IMR-90 (cell line): ENCODE data around the gene GALNT6.

ENCODE experiments used
- CEBPB ChIP-seq: IDR thresholded peaks from 2 replicates; pipeline ENCODE4 v1.6.1; 2012; ENCODE audit warnings: low read depth, low read length, improper control_type of control experiment
- CTCF ChIP-seq: conservative IDR thresholded peaks from 2 replicates; pipeline ENCODE4 v1.5.1; 2012; ENCODE audit warnings: mild to moderate bottlenecking, low read depth, low read length, improper control_type of control experiment
- MXI1 ChIP-seq: IDR thresholded peaks from 2 replicates; pipeline ENCODE4 v1.6.1; 2012; ENCODE audit warnings: low read depth, mild to moderate bottlenecking, low read length, moderate library complexity, borderline replicate concordance
- POLR2A ChIP-seq: IDR thresholded peaks from 2 replicates; pipeline ENCODE4 v1.6.1; 2012; ENCODE audit warnings: mild to moderate bottlenecking, low read depth, low read length
- RAD21 ChIP-seq: IDR thresholded peaks from 2 replicates; pipeline ENCODE4 v1.6.1; 2012; ENCODE audit warnings: low read length, improper control_type of control experiment
- RCOR1 ChIP-seq: IDR thresholded peaks from 2 replicates; pipeline ENCODE4 v1.6.1; 2012; ENCODE audit warnings: mild to moderate bottlenecking, low read length, improper control_type of control experiment; ENCODE audit not compliant: insufficient replicate concordance
- RFX5 ChIP-seq: IDR thresholded peaks from 2 replicates; pipeline ENCODE4 v1.8.0; 2012; ENCODE audit warnings: low read depth, mild to moderate bottlenecking, low read length, moderate library complexity
- SMC3 ChIP-seq: fragments of 150-350 bp; IDR thresholded peaks from 2 replicates; pipeline ENCODE4 v1.6.1; 2016; ENCODE audit warnings: low read depth, mild to moderate bottlenecking, antibody characterized with exemption, low read length, moderate library complexity
- USF2 ChIP-seq: fragments of 150-350 bp; IDR thresholded peaks from 2 replicates; pipeline ENCODE4 v1.6.1; 2017; ENCODE audit warnings: mild to moderate bottlenecking, antibody characterized with exemption, low read length, low read depth

- TF ChIP-seq CTCF (no peak), POLR2A (no peak), SMC3 (no peak), CEBPB (no peak), MXI1 (no peak), RFX5 (no peak), RCOR1 (no peak), USF2 (no peak), RAD21 (no peak)
These were observed 2.7 kb upstream of the GALNT6 start for GRCh38 chr12:51393676-51394545.
